Measurements from ENCODE around the gene ULK4.
"Not testable (repeated sequence)": the region's sequence is repeated elsewhere in the genome, so short reads cannot be mapped to it uniquely, and the experiment has no call there.

The ULK4 gene

GRCh38 chr3:41961751-41962679, at the start of gene ULK4:
TSS of gene ULK4 (minus strand) at chr3:41962103. CDS start at chr3:41954759, 7,344 bp downstream.
- peak; percentile 94 for DNase-seq

GRCh38 chr3:42010530-42010929, 48.6 kb upstream of the ULK4 start:
- DNase-seq: no peak

DNA sequence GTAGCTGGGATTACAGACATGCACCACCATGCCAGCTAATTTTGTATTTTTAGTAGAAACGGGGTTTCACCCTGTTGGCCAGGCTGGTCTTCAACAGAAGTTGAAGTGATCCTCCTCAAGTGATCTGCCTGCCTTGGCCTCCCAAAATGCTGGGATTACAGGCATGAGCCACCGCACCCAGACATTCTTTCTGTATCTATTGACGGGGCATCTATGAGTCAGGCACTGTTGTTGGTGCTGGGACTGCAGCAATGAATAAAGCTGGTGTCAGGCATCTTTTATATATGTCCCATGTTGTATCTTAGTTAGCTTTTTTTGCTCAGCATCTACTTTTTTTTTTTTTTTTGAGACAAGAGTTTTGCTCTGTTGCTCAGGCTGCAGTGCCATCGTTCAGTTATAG, 47.6 kb upstream of the ULK4 start:
- DNase-seq: no peak

- DNase-seq: no peak
These were observed 45.9 kb upstream of the ULK4 start for GRCh38 chr3:42007785-42008184.

DNA sequence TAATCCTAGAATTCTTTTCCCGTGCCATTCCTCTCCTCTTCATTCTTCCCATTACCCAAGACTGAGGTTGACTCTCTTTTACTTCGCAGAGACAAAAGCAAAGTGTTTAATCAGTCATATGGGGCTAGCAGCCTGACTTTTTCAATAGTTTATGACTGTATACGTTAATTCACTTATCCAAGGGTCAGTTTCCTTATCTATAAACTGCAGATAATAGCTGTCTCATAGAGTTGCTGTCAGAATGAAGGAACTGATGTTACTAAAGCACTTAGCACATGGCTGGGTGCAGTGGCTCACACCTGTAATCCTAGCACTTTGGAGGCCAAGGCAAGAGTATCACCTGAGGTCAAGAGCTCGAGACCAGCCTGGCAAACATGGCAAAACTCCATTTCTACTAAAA, 43.5 kb upstream of the ULK4 start:
- DNase-seq: no peak

DNA sequence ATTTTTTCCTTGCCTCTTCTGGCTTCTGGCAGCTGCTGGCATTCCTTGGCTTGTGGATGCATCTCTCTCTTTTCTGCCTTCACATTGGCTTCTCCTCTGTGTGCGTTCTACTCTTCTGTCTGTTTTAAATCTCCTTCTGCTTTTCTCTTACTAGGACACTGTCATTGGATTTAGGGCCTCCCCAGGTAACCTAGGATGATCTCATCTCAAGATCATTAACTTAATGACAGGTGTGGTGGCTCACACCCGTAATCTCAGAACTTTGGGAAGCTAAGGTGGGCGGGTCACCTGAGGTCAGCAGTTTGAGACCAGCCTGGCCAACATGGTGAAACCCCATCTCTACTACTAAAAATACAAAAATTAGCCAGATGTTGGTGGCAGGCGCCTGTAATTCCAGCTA, 40.9 kb upstream of the ULK4 start:
- DNase-seq: no peak

GRCh38 chr3:42001777-42002176, 39.9 kb upstream of the ULK4 start:
- DNase-seq: no peak

GRCh38 chr3:41999909-42000308, 38.0 kb upstream of the ULK4 start:
- no peak for DNase-seq

GRCh38 chr3:41997702-41998550, 36.0 kb upstream of the ULK4 start:
- no peak for DNase-seq

DNA sequence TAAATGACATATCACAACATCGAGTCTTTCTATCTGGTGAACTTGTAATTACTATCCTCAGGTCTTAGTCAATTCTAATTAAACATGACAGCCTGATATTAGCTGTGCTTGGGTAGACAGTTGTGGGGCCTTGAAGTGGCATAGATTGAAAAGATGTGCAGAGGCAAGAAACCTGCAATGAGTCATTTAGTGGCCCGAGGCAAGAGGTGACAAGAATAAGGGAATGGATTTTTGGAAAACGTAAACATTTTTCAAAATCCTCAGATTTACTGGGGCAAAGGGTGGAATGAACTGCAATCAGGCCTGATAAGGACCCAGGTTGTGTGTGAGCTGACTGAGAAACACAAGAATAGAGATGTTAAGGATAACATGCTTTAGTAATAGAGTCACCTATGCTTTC, 29.5 kb upstream of the ULK4 start:
- no peak for DNase-seq

DNA sequence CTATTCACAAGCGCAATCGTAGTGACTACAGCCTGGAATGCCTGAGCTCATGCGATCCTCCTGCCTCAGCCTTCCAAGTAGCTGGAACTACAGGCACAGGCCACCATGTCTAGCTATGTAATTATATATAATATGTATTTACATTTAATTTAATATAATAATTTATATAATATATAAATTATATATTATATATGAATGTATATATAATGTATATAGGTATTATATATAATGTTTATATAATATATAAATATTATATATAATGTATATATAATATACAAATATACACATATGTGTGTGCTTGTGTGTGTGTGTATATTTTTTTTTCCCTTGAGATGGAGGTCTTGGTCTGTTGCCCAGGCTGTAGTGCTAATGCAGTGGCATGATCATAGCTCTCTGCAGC, 27.6 kb upstream of the ULK4 start:
- no peak for DNase-seq

- DNase-seq: no peak
These were observed 25.7 kb upstream of the ULK4 start for GRCh38 chr3:41987627-41988026.

DNA sequence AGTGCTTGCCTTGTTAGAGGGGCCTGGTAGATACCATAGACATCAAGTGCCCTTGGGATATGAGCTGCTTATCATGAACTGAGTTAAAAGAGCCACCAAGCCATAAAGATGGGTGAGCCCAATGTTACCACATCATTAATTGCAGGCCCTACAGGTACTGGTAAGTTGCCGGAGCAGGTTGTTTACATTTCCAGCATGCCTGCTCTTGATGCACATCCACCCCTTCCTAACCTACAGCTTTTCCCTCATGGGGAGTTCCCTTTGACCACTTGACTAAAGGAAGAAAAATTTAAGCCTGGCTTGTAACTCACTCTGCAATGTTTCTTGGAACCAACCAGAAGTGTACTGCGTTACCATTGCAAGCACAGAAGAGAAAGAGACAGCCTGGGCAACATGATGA, 24.7 kb upstream of the ULK4 start:
- DNase-seq: no peak

DNA sequence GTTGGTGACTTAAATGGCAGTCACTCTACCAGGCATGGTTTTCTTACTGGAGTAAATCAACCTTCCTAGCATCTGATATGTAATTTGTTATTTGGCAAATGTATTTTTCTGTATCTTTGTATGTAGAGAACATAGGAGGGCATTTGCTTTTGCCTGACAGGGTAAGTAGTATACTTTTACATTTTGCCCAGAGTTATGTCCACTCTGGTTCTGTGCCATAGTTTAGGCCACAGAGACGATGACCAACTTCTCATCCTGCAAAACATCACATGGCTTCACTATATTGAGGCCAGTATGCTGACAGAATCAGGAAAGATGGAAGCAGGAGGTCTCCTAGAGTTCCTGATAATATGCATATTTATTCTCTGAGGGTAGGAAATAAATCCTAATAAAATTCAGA, 23.1 kb upstream of the ULK4 start:
- no peak for DNase-seq

DNA sequence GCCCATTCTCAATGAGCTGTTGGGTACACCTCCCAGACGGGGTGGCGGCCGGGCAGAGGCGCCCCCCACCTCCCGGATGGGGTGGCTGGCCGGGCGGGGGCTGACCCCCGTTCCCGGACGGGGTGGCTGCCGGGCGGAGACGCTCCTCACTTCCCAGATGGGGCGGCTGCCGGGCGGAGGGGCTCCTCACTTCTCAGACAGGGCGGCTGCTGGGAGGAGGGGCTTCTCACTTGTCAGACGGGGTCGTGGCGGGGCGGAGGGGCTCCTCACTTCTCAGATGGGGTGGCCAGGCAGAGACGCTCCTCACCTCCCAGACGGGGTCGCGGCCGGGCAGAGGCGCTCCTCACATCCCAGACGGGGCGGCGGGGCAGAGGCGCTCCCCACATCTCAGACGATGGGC, 21.2 kb upstream of the ULK4 start:
- not testable (repeated sequence) for DNase-seq

DNA sequence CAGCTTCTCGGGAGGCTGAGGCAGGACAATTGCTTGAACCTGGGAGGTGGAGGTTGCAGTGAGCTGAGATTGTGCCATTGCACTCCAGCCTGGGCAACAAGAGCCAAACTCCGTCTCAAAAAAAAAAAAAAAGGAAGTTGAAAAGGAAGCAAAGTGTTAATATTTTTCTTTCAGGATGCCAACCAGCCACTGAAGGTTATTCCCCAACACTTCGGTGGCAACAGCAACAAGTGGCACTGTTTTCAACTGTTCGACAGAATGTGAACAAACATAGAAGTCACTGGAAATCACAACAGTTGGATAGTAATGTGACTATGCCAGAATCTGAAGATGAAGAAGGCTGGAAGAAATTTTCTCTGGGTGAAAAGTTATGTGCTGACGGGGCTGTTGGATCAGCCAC, 15.5 kb upstream of the ULK4 start:
- not testable (repeated sequence) for DNase-seq

- no peak for DNase-seq
These were observed 13.7 kb upstream of the ULK4 start for GRCh38 chr3:41975416-41976103.

- no peak for DNase-seq
These were observed 12.3 kb upstream of the ULK4 start for GRCh38 chr3:41974223-41974622.

DNA sequence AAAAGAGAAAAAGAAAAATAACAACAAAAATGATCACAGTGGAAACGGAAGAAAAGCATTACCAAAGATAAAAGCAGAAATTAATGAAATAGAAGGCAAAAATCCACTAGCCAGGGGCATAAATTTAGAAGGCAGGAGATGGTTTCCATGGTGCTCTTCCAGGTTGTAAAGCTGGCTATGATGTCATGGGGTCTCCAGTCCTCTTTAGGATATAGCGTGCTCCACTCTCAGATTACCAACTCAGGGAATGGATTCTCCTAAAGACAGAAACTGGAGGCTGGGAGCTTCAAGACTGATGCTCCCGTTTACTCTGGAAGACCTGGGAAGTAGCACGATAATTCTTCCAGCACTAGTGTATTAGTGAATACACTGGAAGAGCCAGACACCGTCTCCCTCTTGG, 10.9 kb upstream of the ULK4 start:
- no peak for DNase-seq

GRCh38 chr3:41966206-41966605, 4.3 kb upstream of the ULK4 start:
- DNase-seq: no peak

DNA sequence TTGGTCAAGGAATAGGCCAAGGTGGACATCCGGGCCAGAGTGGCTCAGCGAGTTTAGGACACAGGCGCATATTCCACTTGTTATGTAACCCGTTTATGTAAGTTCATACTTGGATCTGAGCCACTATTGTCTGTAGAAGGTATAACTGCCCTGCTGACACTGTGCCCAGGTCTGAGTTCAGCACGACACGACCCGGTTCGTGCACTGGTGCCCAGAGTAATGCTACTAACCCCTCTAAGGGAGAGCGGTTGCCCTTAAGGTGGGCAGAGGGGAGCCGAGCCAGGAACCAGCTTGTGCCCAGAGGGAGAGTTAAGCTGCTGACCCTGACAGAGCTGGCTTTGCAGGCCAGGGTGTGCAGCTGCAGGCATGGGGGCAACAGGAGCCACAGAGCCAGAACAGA, 1.9 kb upstream of the ULK4 start:
- no peak for DNase-seq

DNA sequence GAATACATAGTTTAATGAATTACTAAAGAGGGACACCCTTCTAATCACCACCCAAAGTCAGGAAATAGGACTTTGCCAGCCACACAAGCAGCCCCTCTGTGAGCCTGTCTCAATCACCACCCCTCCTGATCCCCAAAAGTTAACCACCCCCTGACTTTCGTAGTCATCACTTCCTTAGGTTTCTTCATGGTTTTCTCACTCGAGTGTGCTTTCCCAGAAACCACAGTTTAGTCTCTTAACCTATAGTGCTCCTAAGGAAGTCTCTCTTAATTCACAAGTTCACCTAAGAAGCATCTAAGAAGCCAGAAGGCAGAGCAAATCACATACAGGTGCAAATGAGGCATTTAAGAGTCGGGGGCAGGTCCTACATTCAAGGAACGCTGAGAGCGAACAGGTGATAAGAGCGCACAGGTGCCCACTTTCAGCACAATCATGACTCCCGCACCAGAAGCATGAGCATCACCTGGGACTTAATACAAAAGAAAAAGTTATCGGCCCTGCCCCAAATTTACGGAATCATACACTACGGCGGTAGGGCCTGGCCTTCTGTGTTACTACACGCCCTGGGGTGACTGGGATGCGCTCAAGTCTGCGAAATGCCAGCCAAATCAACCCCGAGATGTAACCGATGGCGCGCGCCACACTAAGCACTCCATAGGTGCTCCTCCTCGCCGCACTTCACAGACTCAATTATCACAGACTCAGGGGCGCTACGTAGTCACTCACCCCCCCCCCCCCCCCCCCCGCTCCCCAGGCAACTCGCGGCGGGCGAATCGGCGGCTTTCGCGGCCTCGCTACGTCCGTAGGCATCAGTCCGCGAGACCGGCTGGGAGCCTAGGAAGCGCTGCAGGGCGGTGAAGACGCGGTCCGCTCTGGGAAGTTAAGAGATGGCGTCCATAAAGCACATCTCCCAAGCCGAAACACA, 815 bp downstream of the ULK4 start:
- peak; percentile 71 for DNase-seq

Data from CD4-positive, alpha-beta T cell treated with Interleukin-17A for 4 hours (primary cell).